Epithelial cell of esophagus (primary cell): ENCODE measurements around the gene OSBP.

Experiments
- DNase-seq: peaks from one replicate; pipeline ENCODE4 v3.0.0; 2010; ENCODE audit warnings: low read depth
- H3K4me3 ChIP-seq: 2 replicates; pipeline ENCODE4 v1.5.1; 2011; ENCODE audit warnings: mild to moderate bottlenecking, low read length, control low read depth
- TF ChIP-seq, protein P1 (sequence below): IDR thresholded peaks from 2 replicates; pipeline ENCODE4 v1.5.1; 2011; ENCODE audit warnings: low read depth, mild to moderate bottlenecking, low read length, control low read depth, inconsistent platforms; ENCODE audit not compliant: insufficient read depth; ENCODE audit errors: missing control alignments

Gene OSBP, protein sequence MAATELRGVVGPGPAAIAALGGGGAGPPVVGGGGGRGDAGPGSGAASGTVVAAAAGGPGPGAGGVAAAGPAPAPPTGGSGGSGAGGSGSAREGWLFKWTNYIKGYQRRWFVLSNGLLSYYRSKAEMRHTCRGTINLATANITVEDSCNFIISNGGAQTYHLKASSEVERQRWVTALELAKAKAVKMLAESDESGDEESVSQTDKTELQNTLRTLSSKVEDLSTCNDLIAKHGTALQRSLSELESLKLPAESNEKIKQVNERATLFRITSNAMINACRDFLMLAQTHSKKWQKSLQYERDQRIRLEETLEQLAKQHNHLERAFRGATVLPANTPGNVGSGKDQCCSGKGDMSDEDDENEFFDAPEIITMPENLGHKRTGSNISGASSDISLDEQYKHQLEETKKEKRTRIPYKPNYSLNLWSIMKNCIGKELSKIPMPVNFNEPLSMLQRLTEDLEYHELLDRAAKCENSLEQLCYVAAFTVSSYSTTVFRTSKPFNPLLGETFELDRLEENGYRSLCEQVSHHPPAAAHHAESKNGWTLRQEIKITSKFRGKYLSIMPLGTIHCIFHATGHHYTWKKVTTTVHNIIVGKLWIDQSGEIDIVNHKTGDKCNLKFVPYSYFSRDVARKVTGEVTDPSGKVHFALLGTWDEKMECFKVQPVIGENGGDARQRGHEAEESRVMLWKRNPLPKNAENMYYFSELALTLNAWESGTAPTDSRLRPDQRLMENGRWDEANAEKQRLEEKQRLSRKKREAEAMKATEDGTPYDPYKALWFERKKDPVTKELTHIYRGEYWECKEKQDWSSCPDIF

GRCh38 chr11:59615637-59616395 is at the start of gene OSBP:
Gene OSBP, minus strand, starts transcription at chr11:59615774. Its CDS starts 110 bp downstream, at chr11:59615664.
- TF ChIP-seq, protein P1, sequence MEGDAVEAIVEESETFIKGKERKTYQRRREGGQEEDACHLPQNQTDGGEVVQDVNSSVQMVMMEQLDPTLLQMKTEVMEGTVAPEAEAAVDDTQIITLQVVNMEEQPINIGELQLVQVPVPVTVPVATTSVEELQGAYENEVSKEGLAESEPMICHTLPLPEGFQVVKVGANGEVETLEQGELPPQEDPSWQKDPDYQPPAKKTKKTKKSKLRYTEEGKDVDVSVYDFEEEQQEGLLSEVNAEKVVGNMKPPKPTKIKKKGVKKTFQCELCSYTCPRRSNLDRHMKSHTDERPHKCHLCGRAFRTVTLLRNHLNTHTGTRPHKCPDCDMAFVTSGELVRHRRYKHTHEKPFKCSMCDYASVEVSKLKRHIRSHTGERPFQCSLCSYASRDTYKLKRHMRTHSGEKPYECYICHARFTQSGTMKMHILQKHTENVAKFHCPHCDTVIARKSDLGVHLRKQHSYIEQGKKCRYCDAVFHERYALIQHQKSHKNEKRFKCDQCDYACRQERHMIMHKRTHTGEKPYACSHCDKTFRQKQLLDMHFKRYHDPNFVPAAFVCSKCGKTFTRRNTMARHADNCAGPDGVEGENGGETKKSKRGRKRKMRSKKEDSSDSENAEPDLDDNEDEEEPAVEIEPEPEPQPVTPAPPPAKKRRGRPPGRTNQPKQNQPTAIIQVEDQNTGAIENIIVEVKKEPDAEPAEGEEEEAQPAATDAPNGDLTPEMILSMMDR, result no peak
- peak; percentile 100 for DNase-seq
- peak within 1 kb of the TSS; percentile 79 for H3K4me3 ChIP-seq

GRCh38 chr11:59660621-59661020 is 45.0 kb upstream of the OSBP start:
- TF ChIP-seq, protein P1, result no peak
- H3K4me3 ChIP-seq, result no peak overlapping the region
- DNase-seq, result no peak

GRCh38 chr11:59659981-59660380 is 44.4 kb upstream of the OSBP start:
- no peak overlapping the region for H3K4me3 ChIP-seq
- no peak for DNase-seq
- TF ChIP-seq, protein P1, result no peak

DNA sequence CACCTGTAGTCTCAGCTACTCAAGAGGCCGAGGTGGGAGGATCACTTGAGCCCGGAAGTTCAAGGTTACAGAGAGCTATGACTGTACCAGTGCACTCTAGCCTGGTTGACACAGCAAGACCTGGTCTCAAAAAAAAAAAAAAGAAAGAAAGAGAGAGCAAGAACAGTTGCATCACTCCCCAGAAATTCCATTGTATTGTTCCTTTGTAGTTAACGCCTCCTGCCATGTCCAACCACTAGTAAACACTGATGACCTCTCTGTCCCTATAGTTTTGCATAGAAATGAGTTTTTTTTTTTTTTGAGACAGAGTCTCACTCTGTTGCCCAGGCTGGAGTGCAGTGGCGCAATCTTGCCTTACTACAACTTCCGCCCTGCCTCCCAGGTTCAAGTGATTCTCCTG is 42.5 kb upstream of the OSBP start:
- TF ChIP-seq, protein P1, result no peak
- DNase-seq, result no peak
- H3K4me3 ChIP-seq, result no peak overlapping the region

- TF ChIP-seq, protein P1, result no peak
- DNase-seq, result no peak
Observed at GRCh38 chr11:59654893-59655292, 39.3 kb upstream of the OSBP start.

DNA sequence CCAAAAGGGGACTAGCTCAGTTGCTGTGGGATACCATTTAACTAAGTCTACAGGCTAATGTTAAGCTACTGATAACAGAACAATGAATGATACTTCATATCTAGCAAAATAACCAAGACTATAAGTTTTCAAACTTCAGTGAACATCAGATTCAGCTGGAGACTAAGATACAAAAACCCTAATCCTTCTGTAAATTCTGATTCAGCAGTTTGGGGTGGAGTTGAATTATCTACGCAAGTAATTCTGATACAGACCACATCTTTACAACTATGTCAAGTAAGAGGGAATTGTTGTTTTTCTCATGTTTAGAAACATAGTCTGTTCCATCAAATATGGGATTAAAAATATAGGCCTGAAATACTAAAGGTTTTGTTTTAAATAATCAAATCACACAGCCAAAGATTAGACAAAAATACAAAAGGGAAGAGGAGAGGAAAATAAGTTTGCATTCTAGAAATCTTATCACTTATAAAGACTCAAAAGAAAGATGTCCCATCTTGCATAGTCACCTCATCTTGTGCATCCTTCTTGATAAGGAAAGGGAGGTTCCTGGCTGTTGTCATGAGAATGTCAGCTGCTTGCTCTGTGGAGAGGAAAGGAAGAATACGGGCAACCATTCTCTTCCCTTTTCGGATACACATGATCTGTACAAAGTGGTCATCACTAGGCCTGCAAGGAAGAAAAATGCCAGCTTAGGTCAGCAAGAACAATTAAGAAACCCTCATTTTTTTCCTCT is 31.8 kb upstream of the OSBP start:
- DNase-seq, result no peak
- TF ChIP-seq, protein P1, result no peak
- H3K4me3 ChIP-seq, result no peak overlapping the region

More at GRCh38 chr11:59654893-59655292, 39.3 kb upstream of the OSBP start:
- no peak overlapping the region for H3K4me3 ChIP-seq
